Fibroblast of lung (primary cell): Measurements from ENCODE around the gene ZNF644. TPM values are rescaled to one million over a fixed set of nuclear protein-coding genes. Genes with fewer than 3 reads are reported as not detected.
"Not testable (repeated sequence)": the region's sequence is repeated elsewhere in the genome, so short reads cannot be mapped to it uniquely, and the experiment has no call there.

Source experiments
- DNase-seq, 2 donors: peaks; one replicate each; pipeline versions ENCODE4 v3.0.0 to v3.0.0-alpha.2; 2010; ENCODE audit warnings: low read depth in 2 of 2
- H2AFZ ChIP-seq: 2 replicates; pipeline ENCODE4 v1.5.1; 2012; ENCODE audit warnings: low read length, control low read depth, inconsistent platforms
- H3K27ac ChIP-seq: 2 replicates; pipeline ENCODE4 v1.5.1; 2011; ENCODE audit warnings: low read length, control low read depth; ENCODE audit not compliant: insufficient read depth
- H3K27me3 ChIP-seq: 2 replicates; pipeline ENCODE4 v1.5.1; 2011; ENCODE audit warnings: mild to moderate bottlenecking, low read length; ENCODE audit not compliant: control insufficient read depth, insufficient read depth
- H3K36me3 ChIP-seq: 2 replicates; pipeline ENCODE4 v1.5.1; 2011; ENCODE audit warnings: low read length; ENCODE audit not compliant: control insufficient read depth, insufficient read depth
- H3K4me1 ChIP-seq: 2 replicates; pipeline ENCODE4 v1.5.1; 2011; ENCODE audit warnings: low read length; ENCODE audit not compliant: control insufficient read depth, insufficient read depth; ENCODE audit errors: extremely low read depth
- H3K4me2 ChIP-seq: 2 replicates; pipeline ENCODE4 v1.5.1; 2011; ENCODE audit warnings: low read length, control low read depth; ENCODE audit not compliant: insufficient read depth; ENCODE audit errors: extremely low read depth
- H3K4me3 ChIP-seq, 4 experiments: fragments of 200-600 bp in 1 of 4; sonication (generic) in 1 of 4; replicated peaks in 1 of 4; 2 replicates each; pipeline ENCODE4 v1.5.1; 2011 to 2016; ENCODE audit warnings: low read length in 4 of 4, low read depth in 3 of 4, mild to moderate bottlenecking in 3 of 4, control low read depth in 2 of 4, inconsistent platforms in 1 of 4, mixed read lengths in 1 of 4; ENCODE audit not compliant: insufficient read depth in 1 of 4; ENCODE audit errors: control extremely low read depth in 1 of 4
- H3K79me2 ChIP-seq: 2 replicates; pipeline ENCODE4 v1.5.1; 2012; ENCODE audit warnings: mild to moderate bottlenecking, low read length, inconsistent platforms; ENCODE audit not compliant: control insufficient read depth, insufficient read depth
- H3K9ac ChIP-seq: 2 replicates; pipeline ENCODE4 v1.5.1; 2011; ENCODE audit warnings: mild to moderate bottlenecking, low read length, control low read depth; ENCODE audit not compliant: insufficient read depth
- H3K9me3 ChIP-seq: 2 replicates; pipeline ENCODE4 v1.5.1; 2012; ENCODE audit warnings: low read depth, low read length; ENCODE audit not compliant: control insufficient read depth, insufficient read depth
- H4K20me1 ChIP-seq: 2 replicates; pipeline ENCODE4 v1.5.1; 2011; ENCODE audit warnings: low read length; ENCODE audit not compliant: control insufficient read depth, insufficient read depth; ENCODE audit errors: extremely low read depth
- EZH2 ChIP-seq: IDR thresholded peaks from 2 replicates; pipeline ENCODE4 v1.5.1; 2012; ENCODE audit warnings: low read length, control low read depth, mild to moderate bottlenecking; ENCODE audit errors: missing control alignments
- polyA plus RNA-seq, 2 donors: library from polyadenylated mRNA; depleted of rRNA in 1 of 2; stranded (reverse) in 1 of 2; unstranded in 1 of 2; fragments of >200 nt; gene quantifications; 2 replicates each; pipeline ENCODE4 v1.2.1, GENCODE V29; 2011 to 2012; ENCODE audit warnings: missing spikeins in 1 of 2
- total RNA-seq: library from RNA; depleted of rRNA; stranded (reverse); fragments of >200 nt; gene quantifications from 2 replicates; pipeline ENCODE4 v1.2.1, GENCODE V29; 2014
- TF ChIP-seq, protein P1 (sequence below), 2 donors: IDR thresholded peaks in 1 of 2; conservative IDR thresholded peaks in 1 of 2; 1 replicate in 1 of 2; 2 replicates in 1 of 2; pipeline ENCODE4 v1.5.1; 2011 to 2012; ENCODE audit warnings: low read length in 2 of 2, control low read depth in 1 of 2, inconsistent platforms in 1 of 2, low read depth in 1 of 2, mild to moderate bottlenecking in 1 of 2

The ZNF644 gene
- total and polyA plus RNA-seq, 2 donors (not counting 1 experiment from before 2014, with no cell fraction given) = 25.6 to 56.8 TPM

DNA sequence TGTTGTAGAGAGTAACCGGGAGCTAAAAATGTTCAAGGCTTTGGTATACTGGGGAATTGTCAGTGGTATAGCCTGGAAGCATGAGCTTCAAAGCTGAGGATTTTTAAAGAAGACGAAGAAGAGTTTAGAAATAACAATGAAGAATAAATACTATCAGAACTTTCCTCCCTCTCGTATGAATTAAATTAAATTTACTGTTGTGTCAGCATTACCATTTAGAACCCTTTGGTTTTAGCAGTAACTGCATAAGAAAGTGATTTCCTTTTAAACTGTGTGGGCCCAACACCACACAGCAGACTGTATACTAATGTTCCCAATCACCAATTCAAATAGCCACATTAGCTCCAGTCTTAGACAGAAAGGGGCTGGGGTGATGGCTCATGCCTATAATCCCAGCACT is 122.6 kb downstream of the ZNF644 start:
- Histone ChIP-seq H3K9ac (no peak overlapping the region), H3K27ac (no peak overlapping the region), H3K4me3 (no peak overlapping the region), H3K79me2 (no peaks in the 10 kb centered on the region), H4K20me1 (no peaks in the 10 kb centered on the region), H2AFZ (no peak overlapping the region), H3K27me3 (no peaks in the 10 kb centered on the region), H3K4me2 (no peak overlapping the region), H3K36me3 (no peaks in the 10 kb centered on the region), H3K9me3 (no peaks in the 10 kb centered on the region), H3K4me1 (no peaks in the 10 kb centered on the region)
- TF ChIP-seq EZH2 = no peak
- TF ChIP-seq, protein P1, sequence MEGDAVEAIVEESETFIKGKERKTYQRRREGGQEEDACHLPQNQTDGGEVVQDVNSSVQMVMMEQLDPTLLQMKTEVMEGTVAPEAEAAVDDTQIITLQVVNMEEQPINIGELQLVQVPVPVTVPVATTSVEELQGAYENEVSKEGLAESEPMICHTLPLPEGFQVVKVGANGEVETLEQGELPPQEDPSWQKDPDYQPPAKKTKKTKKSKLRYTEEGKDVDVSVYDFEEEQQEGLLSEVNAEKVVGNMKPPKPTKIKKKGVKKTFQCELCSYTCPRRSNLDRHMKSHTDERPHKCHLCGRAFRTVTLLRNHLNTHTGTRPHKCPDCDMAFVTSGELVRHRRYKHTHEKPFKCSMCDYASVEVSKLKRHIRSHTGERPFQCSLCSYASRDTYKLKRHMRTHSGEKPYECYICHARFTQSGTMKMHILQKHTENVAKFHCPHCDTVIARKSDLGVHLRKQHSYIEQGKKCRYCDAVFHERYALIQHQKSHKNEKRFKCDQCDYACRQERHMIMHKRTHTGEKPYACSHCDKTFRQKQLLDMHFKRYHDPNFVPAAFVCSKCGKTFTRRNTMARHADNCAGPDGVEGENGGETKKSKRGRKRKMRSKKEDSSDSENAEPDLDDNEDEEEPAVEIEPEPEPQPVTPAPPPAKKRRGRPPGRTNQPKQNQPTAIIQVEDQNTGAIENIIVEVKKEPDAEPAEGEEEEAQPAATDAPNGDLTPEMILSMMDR (conservative IDR thresholded peaks at IDR 0.05 in 1 of 2, IDR thresholded peaks at IDR 0.05 in 1 of 2; ENCODE audit: low read depth in 1 of 2, low read length in 2 of 2) = no peak
- DNase-seq = no peak

DNA sequence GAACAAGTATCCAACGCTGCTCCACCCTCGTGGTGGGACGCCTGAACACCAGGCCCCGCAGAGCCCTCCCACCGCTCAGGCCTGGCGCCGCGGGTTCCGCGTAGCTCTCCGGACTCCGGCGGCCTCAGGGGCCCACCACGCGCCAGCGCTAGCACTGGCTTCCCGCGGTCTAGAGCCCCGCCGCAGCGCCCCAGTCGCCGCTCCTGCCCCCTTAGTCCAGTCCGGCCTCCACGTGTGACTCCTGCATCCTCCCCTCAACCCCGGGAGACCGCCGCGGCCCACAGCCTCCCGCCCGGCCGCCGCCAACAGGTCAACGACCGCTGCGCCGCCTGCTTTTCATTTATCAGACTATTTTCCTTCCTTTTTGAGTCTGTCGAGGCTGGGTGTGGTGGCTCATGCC is 128.2 kb downstream of the ZNF644 start:
- H3K27ac ChIP-seq, H3K4me3 ChIP-seq, H2AFZ ChIP-seq, H3K4me2 ChIP-seq, H3K4me1 ChIP-seq, H3K9ac ChIP-seq, H3K27me3 ChIP-seq, H3K79me2 ChIP-seq, H3K36me3 ChIP-seq, H3K9me3 ChIP-seq, H4K20me1 ChIP-seq, DNase-seq: not testable (repeated sequence)

DNA sequence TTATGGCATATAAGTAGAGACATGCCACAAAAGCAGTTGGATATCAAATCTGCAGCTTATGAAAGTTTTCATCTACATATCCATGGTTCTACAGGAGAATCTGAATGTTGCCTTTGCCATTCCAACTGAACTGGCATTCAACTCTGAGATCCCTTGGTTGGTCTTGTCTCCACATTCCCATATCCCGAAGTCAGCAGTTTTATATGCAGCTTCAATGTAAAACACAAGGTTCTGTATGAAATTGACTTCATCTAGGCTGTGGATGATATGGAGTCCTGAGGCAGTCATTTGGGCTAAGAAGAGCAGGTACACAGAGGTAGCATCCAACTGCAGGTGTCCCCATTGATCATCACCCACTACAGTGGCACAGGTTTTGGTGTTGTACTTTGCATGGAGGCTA is 129.0 kb downstream of the ZNF644 start:
- not testable (repeated sequence) for H3K27me3 ChIP-seq, H3K27ac ChIP-seq, H3K79me2 ChIP-seq, H2AFZ ChIP-seq, H3K4me1 ChIP-seq, H3K4me2 ChIP-seq, H3K4me3 ChIP-seq, H4K20me1 ChIP-seq, DNase-seq, H3K36me3 ChIP-seq, H3K9ac ChIP-seq, H3K9me3 ChIP-seq

DNA sequence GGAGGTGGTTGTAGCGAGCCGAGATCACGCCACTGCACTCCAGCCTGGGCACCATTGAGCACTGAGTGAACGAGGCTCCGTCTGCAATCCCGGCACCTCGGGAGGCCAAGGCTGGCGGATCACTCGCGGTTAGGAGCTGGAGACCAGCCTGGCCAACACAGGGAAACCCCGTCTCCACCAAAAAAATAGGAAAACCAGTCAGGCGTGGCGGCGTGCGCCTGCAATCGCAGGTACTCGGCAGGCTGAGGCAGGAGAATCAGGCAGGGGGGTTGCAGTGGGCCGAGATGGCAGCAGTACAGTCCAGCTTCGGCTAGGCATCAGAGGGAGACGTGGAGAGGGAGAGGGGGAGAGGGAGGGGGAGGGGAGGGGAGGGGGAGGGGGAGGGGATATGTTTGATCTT is 129.6 kb downstream of the ZNF644 start:
- not testable (repeated sequence) for DNase-seq, H3K79me2 ChIP-seq, H3K4me3 ChIP-seq, H3K4me1 ChIP-seq, H3K9ac ChIP-seq, H3K27me3 ChIP-seq, H2AFZ ChIP-seq, H3K36me3 ChIP-seq, H3K27ac ChIP-seq, H3K4me2 ChIP-seq, H3K9me3 ChIP-seq, H4K20me1 ChIP-seq

DNA sequence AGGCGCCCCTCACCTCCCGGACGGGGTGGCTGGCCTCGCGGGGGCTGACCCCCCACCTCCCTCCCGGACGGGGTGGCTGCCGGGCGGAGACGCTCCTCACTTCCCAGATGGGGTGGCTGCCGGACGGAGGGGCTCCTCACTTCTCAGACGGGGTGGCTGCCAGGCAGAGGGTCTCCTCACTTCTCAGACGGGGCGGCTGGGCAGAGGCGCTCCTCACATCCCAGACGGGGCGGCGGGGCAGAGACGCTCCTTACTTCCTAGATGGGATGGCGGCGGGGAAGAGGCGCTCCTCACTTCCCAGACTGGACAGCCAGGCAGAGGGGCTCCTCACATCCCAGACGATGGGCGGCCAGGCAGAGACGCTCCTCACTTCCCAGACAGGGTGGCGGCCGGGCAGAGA is 130.1 kb downstream of the ZNF644 start:
- H3K27ac ChIP-seq, DNase-seq, H3K4me3 ChIP-seq: not testable (repeated sequence)

More for the DNA sequence above, 130.1 kb downstream of the ZNF644 start:
- not testable (repeated sequence) for H3K27me3 ChIP-seq, H3K36me3 ChIP-seq, H3K9ac ChIP-seq, H3K4me1 ChIP-seq, H3K9me3 ChIP-seq, H2AFZ ChIP-seq, H4K20me1 ChIP-seq, H3K79me2 ChIP-seq, H3K4me2 ChIP-seq
